Gastrocnemius medialis (tissue), 4 donors: ENCODE measurements around the gene SLC6A17. TPM values are rescaled to one million over a fixed set of nuclear protein-coding genes. Genes with fewer than 3 reads are reported as not detected.

ENCODE experiments used
- ATAC-seq, 2 donors: fragments of 150-250 bp; one replicate each; pipeline ENCODE4 v1.9.1; 2016
- DNase-seq, 2 donors: peaks; one replicate each; pipeline ENCODE4 v3.0.0-alpha.2; 2019
- H3K27ac ChIP-seq, 4 donors: fragments of 200-600 bp; sonication (generic); 1 replicate in 1 of 4; 2 replicates in 3 of 4; pipeline ENCODE4 v1.5.1; 2016 to 2018; ENCODE audit warnings: mild to moderate bottlenecking in 2 of 4, moderate library complexity in 1 of 4
- H3K27me3 ChIP-seq, 3 donors: fragments of 200-600 bp; sonication (generic) in 2 of 3; 1 replicate in 1 of 3; 2 replicates in 2 of 3; pipeline versions ENCODE4 v1.5.1 to v1.6.0; 2016 to 2019; ENCODE audit warnings: mild to moderate bottlenecking in 1 of 3, moderate library complexity in 1 of 3
- H3K36me3 ChIP-seq, 2 donors: fragments of 200-600 bp; sonication (generic) in 1 of 2; one replicate each; pipeline ENCODE4 v1.5.1; 2017 to 2018
- H3K4me1 ChIP-seq, 2 donors: fragments of 200-600 bp; sonication (generic) in 1 of 2; one replicate each; pipeline ENCODE4 v1.5.1; 2016 to 2017; ENCODE audit warnings: mild to moderate bottlenecking in 2 of 2
- H3K4me3 ChIP-seq, 4 donors: fragments of 200-600 bp; sonication (generic) in 3 of 4; 1 replicate in 1 of 4; 2 replicates in 3 of 4; pipeline ENCODE4 v1.5.1; 2016 to 2019; ENCODE audit warnings: mild to moderate bottlenecking in 2 of 4
- H3K9me3 ChIP-seq, 3 donors: fragments of 200-600 bp; sonication (generic) in 2 of 3; 1 replicate in 1 of 3; 2 replicates in 2 of 3; pipeline ENCODE4 v1.5.1; 2016 to 2019
- POLR2A ChIP-seq, 2 donors: fragments of 450-650 bp; IDR thresholded peaks; one replicate each; pipeline ENCODE4 v1.6.1; 2017; ENCODE audit warnings: antibody characterized with exemption in 2 of 2, mild to moderate bottlenecking in 2 of 2, moderate library complexity in 2 of 2
- in situ Hi-C, 4 donors: fragments of 200-750 bp; cut with MboI; loops; one replicate each; pipeline versions ENCODE4 v1.15.0 to v1.8.0; 2017; ENCODE audit warnings: low sequenced_read_pairs in 4 of 4
- intact Hi-C: fragments of 100-400 bp; cut with DNase I; formaldehyde crosslinking; loops from one replicate; pipeline ENCODE4 v1.15.1; 2023; ENCODE audit warnings: low total_unique reads
- total RNA-seq, 4 donors: library from RNA; depleted of rRNA; stranded (reverse); fragments of >200 nt; gene quantifications; one replicate each; pipeline versions ENCODE4 v1.1.0 to v1.2.3, GENCODE V29; 2016
- TF ChIP-seq, protein P1 (sequence below), 5 experiments: fragments of 450-650 bp in 3 of 5; fragments of 200-600 bp in 2 of 5; sonication (generic) in 2 of 5; IDR thresholded peaks in 4 of 5; conservative IDR thresholded peaks in 1 of 5; 1 replicate in 4 of 5; 2 replicates in 1 of 5; pipeline ENCODE4 v1.5.1; 2016 to 2019; ENCODE audit warnings: antibody characterized with exemption in 5 of 5, mild to moderate bottlenecking in 3 of 5, moderate library complexity in 3 of 5

The SLC6A17 gene
- total RNA-seq, 4 donors from 2014 or later = 0.02 to 0.03 TPM; not detected in 2

DNA sequence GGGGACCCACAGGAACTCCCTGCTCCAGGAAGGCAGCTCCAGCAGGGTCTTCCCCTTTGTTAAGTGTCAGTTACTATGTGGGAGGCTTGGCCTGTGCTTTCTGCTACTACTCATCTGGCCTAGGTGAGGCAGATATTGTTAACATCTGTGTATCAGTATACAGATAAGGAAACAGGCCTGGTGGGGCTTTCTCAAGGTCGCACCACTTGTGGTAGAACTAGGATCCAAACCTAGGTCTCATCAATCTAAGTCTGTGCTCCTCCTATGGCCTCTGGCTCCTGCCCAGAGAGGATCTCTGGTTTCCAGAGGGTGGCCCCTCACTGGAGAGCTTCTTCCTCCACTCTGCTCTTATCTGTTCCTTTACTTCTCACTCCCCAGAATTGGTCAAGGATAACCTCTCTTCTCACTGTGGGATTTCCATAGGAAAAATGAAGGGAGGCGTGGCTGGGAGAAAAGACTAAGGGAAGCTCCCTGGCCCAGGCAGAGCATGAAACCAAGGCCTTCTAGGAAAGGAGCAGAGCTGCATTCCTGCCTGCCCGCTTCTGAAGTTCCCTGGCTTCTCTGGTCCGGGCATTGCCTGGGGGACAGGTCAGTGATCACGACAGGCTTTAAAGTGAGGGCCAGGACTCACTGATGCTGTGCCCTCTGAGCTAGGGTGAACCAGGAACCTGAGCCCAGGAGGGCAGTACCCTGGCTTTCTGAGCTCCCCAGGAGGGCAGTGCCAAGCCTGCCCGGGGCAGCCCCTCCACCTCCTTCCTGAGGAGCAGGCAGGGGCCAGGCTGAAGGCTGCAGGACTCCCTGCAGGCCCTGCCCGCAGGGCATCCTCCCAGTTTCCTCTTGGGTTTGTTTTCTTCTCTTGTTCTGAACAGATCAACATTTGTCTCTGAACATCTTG is 65.6 kb downstream of the SLC6A17 start:
- ATAC-seq = no peak
- intact Hi-C loops = no loop called here

DNA sequence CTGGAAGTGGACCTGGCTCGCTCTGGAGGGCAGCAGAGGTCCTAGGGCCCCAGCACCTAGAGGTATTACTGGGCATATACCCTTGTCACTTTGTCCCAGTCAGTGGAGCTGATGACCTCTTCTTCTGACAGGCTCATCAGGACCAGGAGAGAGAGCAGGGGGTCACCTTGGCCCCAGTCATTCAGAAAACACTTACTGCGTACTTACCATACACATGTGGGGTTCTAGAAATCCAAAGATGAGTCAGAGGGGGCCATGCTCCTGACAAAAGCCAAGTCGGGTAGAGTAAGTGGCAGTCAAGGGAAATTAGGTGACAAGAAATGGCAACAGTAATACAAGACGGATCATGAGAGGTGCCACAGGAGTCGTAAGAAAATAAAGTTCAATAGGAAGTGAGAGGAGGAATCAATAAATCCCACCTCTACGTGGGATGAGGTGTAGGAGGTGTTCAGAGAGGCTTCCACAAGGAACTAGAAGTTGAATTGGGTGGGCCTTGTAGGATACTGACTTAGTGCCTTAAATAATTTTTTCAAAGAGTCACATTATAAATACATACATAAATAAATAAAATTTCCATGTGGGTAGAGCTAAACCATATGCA is 66.7 kb downstream of the SLC6A17 start:
- Histone ChIP-seq H3K36me3 (no peaks in the 10 kb centered on the region), H3K4me3 (no peak overlapping the region), H3K27me3 (peaks cover 0 to 8% (median 1%) of the 10 kb centered on the region in 3 donors), H3K9me3 (no peaks in the 10 kb centered on the region), H3K27ac (no peak overlapping the region), H3K4me1 (no peaks in the 10 kb centered on the region)
- in situ Hi-C loops = no loop called here
- TF ChIP-seq POLR2A (IDR thresholded peaks at IDR 0.05) = no peak
- TF ChIP-seq, protein P1, sequence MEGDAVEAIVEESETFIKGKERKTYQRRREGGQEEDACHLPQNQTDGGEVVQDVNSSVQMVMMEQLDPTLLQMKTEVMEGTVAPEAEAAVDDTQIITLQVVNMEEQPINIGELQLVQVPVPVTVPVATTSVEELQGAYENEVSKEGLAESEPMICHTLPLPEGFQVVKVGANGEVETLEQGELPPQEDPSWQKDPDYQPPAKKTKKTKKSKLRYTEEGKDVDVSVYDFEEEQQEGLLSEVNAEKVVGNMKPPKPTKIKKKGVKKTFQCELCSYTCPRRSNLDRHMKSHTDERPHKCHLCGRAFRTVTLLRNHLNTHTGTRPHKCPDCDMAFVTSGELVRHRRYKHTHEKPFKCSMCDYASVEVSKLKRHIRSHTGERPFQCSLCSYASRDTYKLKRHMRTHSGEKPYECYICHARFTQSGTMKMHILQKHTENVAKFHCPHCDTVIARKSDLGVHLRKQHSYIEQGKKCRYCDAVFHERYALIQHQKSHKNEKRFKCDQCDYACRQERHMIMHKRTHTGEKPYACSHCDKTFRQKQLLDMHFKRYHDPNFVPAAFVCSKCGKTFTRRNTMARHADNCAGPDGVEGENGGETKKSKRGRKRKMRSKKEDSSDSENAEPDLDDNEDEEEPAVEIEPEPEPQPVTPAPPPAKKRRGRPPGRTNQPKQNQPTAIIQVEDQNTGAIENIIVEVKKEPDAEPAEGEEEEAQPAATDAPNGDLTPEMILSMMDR (IDR thresholded peaks at IDR 0.05 in 4 of 5, conservative IDR thresholded peaks at IDR 0.05 in 1 of 5) = no peak
- intact Hi-C loops = no loop called here
- ATAC-seq (no peak), DNase-seq (no peak)

More for the DNA sequence above, 65.6 kb downstream of the SLC6A17 start:
- DNase-seq = no peak
- no peaks in the 10 kb centered on the region for H3K9me3 ChIP-seq
- H3K4me1 ChIP-seq = no peaks in the 10 kb centered on the region
- no peaks in the 10 kb centered on the region for H3K36me3 ChIP-seq
- in situ Hi-C loops = no loop called here
- TF ChIP-seq, protein P1 (IDR thresholded peaks at IDR 0.05 in 4 of 5, conservative IDR thresholded peaks at IDR 0.05 in 1 of 5) = no peak
- no peak for TF ChIP-seq POLR2A (IDR thresholded peaks at IDR 0.05)
- H3K27ac ChIP-seq = no peak overlapping the region
- peaks cover 6 to 17% (median 11%) of the 10 kb centered on the region in 3 donors for H3K27me3 ChIP-seq
- no peak overlapping the region for H3K4me3 ChIP-seq

DNA sequence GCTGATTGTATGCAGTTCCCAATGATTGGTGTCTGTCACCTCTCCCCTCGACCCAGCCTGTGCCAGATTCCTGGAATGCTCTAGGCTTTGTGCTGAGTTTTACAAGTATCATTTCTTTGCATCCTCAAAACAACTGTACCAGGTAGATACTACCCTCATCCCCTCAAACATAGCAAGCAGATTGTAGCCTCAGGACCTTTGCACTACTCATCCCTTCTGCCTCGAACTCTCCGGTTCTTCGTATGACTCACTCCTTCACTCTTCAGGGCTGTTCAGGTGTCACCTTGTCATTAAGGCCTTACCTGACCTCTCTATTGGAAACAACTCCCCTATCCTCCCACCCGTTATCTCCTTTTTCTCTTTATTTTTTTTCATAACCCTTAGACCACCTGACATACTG is 67.8 kb downstream of the SLC6A17 start:
- no peaks in the 10 kb centered on the region for H3K36me3 ChIP-seq
- ATAC-seq (no peak), DNase-seq (no peak)
- no peak overlapping the region for H3K27ac ChIP-seq
- in situ Hi-C loops (no loop called here), intact Hi-C loops (no loop called here)
- no peaks in the 10 kb centered on the region for H3K9me3 ChIP-seq
- H3K4me3 ChIP-seq = no peak overlapping the region
- TF ChIP-seq POLR2A (IDR thresholded peaks at IDR 0.05) = no peak
- TF ChIP-seq, protein P1 (IDR thresholded peaks at IDR 0.05 in 4 of 5, conservative IDR thresholded peaks at IDR 0.05 in 1 of 5) = no peak
- H3K4me1 ChIP-seq = no peaks in the 10 kb centered on the region
- H3K27me3 ChIP-seq = no peaks in the 10 kb centered on the region

DNA sequence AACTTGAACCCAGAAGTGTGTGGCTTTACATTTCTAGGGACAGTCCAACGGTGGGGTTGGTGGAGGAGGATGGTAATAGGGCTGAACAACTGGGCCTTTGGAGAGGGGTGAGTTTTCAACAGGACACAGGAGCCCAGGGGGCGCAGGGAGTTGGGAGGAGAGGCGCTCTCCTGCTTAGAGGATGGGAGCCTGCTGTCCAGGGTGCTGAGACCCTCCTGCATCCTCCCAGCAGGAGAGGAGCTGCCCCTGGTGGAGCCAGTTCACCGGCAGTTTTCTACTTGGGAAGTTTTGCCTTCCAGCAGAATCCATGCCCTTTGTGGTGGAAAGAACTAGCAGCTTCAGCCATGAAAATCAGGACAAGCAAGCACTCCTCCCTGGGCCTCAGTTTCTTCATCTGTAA is 68.4 kb downstream of the SLC6A17 start:
- Histone ChIP-seq H3K36me3 (no peaks in the 10 kb centered on the region), H3K27me3 (no peaks in the 10 kb centered on the region), H3K9me3 (no peaks in the 10 kb centered on the region), H3K4me3 (no peak overlapping the region), H3K4me1 (no peaks in the 10 kb centered on the region), H3K27ac (no peak overlapping the region)
- in situ Hi-C loops (no loop called here), intact Hi-C loops (no loop called here)
- no peak for TF ChIP-seq POLR2A (IDR thresholded peaks at IDR 0.05)
- TF ChIP-seq, protein P1 (IDR thresholded peaks at IDR 0.05 in 4 of 5, conservative IDR thresholded peaks at IDR 0.05 in 1 of 5) = no peak
- DNase-seq (no peak), ATAC-seq (no peak)
